Occipital lobe (tissue), 2 donors: ENCODE measurements around the gene ITPR2. TPM values are rescaled to one million over a fixed set of nuclear protein-coding genes. Genes with fewer than 3 reads are reported as not detected.
"Not testable (repeated sequence)": the region's sequence is repeated elsewhere in the genome, so short reads cannot be mapped to it uniquely, and the experiment has no call there.

ENCODE experiments used
- DNase-seq: peaks from one replicate; lab custom pipeline; 2025; lab: John Stamatoyannopoulos, UW
- total RNA-seq: library from RNA; depleted of rRNA; stranded (reverse); fragments of >200 nt; gene quantifications from one replicate; pipeline ENCODE4 v1.2.3, GENCODE V29; 2014

The ITPR2 gene
- total RNA-seq = 31.0 TPM

DNA sequence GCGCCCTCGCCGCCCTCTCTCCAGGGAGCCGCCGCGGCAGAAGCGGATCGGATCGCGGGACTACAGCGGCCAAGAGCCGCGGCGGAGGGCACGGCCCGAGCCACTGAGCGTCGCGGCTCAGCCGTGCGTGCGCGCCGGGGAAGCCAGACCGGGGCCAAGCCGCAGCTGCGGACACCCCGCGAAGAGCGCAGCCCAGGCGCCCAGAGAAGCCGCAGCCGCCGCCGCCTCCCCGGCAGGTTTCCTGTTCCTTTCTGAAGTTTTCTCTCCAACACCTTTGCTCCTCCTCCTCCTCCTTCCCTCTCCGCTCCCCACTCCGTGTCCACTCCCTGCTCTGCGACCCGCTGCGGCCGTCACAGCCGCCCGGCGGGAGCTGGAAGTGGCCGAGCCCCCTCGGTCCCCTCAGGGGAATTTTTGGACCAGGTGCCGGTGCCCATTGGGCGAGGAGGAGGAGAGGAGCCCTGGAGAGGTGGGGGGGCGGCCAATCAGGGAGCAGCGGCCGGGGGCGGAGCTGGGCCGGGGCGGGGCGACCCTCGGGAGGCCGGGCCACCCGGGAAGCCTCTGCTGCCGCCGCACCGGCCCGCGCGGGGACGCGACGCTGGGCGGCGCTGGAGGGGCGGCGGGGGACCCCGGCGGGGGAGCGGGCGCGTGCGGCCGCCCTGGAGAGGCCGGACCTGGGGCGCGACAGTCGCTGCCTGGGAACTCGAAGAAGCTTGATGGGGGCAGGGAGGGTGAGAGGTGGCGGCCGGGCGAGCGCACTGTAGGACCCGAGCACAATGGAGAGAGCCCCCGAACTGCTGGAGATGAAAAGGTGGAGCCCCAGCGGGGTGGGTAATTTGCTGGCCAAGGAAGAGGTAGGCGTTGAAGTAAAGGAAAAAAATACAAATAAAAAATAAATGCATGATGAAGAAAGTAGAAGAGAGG lies at the start of gene ITPR2:
ITPR2 (minus strand) TSS at position 373 of the 921 bp plus-strand sequence. CDS start 413 bp downstream, outside the sequence.
- DNase-seq = peak; percentile 86

DNA sequence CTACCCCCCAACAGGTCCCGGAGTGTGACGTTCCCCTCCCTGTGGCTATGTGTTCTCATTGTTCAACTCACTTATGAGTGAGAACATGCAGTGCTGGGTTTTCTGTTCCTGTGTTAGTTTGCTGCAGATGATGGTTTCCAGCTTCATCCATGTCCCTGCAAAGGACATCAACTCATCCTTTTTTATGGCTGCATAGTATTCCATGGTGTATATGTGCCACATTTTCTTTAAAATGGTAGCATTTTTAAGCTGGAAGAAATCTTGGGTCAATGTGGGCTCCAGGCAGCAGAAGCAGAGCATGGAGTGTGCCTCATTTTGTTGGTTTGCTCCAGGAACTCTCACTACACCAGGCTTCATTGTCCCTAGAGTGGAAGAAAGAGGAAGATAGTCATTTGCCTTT lies 47.6 kb upstream of the ITPR2 start:
- DNase-seq = no peak

DNA sequence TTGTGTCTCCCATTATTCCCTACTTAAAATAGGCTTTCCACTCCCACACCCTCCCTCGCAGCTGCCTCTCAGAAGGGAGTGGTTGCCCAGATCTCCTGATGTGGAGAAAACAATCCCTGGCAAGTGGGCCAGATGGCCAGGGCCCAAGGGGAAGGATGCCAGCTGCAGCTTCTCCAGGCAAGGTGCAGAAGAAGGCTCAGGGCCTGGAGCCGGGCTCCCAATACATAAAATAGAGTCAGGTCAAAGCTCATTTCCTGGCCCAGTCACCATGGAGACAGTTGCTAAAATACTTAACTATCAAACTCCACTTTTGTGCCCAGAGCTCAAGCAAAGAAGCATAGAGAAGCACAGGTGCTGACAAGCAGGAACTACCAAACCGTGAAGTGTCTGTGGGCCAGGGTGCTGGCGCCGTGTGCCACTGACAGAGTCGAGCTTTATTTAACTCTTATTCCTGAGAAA lies 45.7 kb upstream of the ITPR2 start:
- peak; percentile 45 for DNase-seq

DNA sequence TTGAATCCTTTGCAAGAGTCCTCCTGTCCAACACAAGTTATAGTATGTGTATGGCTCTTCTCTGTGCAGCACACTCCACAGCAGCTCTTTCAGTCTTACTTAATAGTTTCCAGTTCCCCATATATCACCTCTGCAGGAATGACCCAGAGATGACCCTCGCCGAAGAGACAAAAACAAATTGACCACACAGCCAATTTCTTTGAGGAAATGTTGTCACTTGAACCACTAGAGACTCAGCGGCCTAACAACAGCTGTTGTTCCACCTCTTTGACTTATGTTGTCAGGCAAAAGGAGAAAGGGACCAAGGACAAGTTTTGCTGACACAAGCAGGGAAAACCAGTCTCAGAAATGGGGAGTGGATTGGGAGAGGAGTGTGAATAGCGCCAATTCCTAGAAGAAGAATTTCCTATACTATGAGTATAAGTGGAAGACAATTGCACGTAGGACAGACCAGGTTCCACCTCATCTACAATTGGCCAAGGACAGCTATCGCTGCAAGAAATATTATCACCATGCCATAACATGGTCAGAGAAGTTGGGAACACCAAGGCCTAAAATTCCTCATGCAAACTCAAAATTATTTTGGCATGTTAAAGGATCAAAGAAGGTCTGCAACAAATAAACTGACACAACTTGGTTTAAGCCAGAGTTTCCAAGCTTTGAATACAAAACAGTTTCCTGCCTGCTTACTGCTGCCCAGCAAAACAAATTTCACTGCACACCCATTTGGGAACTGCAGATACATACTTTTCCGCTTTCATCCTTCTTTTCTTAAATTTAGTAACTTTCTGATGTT lies 41.7 kb upstream of the ITPR2 start:
- DNase-seq = no peak

DNA sequence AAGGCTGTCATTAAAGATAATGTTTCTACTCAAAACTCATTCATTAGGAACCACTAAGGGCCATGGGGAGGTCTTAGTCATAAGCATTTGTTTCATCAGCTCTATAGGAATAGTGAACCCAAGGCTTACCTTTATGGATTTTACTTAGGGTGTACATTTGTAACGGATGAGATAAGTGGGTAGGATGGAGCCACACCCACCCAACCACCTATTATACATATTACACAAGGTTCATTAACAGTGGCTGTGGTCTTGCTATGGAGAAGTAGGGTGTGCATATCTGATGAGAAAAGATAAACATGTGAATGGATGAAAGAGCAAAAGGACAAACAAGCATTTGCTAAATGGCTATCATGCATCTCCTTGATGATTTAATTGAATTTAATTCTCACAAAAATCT lies 39.6 kb upstream of the ITPR2 start:
- DNase-seq = no peak

DNA sequence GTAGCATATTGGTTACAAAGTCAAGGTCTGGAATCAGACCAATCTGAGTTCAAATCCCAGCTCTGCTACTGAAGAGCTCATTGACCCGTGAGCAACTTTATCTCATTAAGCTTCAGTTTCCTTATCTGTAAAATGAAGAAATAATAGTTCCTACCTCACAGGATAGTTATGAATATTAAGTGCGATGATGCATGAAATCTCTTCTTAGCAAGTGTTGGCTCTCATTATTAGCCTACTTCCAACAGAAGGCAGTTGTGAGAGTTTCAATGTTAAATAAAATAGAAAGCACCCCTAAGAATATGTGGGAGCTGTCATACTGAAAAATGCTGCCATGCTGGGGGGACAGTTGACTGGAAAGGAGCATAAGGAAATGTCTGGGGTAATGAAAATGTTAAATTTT lies 39.0 kb upstream of the ITPR2 start:
- no peak for DNase-seq

DNA sequence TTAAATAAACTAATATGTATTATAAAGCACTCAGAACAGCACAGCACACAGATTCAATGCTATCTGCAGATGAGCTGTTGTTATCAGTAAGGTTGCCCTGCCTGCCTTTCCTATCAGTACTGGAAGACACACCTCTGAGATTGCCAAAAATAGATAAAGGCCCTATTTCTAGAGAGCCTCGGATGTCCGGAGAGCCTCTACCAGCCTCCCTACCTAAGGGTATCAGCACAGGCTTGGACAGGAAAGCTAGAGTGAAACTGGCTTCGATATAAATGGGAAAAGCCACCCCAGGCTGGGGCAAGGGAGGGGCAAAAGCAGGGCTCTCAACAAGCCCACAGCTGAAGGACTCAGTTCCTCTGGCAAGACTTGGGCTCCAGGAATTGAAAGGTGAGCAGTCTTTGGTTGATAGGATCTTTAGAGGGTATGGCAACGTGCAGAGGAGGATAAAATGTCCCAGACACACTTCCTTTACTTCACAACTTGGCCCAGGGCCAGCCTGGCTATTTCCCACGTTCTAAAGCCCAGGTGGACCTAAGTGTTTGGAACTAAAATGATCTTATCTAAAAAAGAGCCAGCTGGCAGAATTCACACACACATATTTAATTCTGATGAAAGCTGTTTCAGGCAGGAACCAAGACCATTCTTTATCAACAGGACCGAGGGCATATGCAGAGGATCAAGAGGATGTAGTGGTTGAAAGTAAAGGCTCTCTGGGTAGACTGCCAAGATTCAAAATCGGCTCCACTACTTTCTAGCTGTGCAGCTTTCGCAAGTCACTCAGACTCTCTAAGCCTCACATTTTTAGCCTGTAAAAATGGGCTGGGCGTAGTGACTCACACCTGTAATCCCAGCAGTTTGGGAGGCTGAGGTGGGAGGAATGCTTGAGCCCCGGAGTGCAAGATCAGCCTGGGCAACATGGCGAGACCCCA lies 37.8 kb upstream of the ITPR2 start:
- DNase-seq = no peak

DNA sequence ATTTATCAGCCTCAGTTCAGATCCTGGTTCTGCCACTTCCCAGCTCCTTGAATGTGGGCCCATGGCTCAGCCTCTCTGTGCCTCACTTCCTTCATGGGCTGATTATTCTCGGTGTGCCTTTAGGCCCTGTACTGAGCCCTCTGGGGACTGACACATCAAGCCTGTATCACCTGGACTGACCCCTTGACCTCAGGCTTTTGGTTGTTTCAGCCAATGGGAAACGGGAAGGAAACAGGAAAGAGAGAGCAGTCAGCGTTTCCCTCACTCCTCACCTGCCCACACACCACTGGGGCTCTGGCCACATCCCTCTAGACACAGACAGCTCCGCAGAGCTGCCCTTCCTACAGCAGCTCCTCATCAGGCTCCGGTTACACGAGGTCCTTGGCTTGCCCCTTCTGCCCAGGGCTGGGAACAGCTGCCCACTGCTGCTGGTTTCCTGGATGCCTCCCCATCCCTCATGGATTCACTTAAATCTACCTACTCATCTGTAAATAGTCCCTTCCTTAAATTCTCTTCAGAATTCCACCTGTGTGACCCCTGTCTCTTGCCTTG lies 37.0 kb upstream of the ITPR2 start:
- no peak for DNase-seq

DNA sequence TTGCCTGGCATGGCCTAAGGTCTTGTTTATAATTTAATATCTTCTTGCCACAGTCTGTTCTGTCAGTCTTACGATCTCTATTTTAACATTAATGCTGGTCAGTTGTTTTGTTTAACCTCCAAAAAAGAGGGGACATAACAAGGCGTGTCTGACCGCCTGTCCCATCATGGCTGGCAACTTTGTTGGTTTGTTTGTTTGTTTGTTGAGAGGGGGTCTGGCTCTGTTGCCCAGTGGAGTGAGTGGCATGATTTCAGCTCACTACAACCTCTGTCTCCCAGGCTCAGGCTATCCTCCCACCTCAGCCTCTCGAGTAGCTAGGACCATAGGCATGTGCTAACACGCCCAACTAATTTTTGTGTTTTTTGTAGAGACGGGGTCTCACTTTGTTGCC lies 36.1 kb upstream of the ITPR2 start:
- DNase-seq = no peak

DNA sequence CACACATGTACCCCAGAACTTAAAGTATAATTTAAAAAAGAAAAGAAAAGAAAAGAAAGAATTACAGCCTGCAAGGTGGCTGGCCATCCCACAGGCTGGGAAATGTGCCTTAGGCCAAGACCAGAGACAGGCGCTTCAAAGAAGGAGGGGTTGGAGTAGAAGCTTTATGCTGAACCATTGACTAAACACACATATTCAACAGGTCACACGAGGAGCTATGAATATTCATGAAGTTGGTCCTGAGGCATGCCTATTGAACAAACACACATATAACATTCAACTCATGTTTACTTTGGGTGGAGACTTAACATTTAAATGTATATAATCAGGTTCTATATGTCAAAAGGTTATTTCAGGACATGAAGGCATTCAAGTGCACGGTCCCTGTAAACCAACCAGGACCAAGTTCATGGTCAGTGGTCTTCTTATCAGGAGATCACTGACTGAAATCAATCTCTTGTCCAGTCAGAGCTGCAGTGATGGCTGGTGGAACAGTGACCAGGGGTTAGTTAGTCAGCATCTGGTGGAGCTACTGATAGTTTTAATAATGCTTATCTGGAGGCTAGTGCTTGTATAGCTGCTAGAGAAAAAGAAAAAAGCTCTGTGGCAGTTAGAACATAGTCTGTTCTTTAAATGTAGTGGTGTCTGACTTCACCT lies 35.6 kb upstream of the ITPR2 start:
- no peak for DNase-seq

DNA sequence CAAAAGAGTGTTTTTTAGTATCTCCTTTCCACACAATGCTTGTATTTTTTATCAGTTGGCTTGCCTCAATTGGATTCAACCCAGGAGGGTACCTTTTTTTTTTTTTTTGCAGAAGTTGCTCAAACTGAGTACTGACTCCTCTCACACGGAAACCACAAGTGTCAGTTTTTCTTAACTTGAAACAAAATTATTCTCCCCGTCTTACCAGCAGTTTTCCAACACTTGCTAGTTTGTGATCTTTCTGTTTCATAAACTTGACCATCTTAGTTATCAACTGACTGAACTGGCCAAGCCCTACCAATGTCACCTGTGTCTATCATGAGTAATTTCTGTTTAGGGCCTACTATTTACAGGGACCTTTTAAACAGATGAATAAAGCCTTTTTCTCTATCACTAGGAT lies 34.1 kb upstream of the ITPR2 start:
- no peak for DNase-seq

DNA sequence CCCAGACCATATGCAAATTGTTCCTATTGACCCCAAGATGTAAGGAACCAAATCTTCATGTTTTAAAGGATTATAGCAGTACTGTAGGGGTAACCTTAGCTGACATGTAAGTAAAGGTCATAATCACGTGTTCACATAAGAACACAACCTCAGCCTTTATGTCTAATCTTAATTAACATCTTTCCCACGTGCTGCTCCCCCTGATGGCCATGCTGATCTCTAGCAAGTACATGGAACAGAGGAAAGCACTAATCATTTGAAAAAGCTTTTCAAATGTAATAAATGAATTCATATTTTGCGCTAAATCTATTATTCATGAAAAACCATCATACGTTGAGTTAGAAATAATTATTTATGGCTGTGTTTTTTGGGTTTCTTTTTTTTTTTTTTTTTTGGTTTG lies 30.5 kb upstream of the ITPR2 start:
- DNase-seq = no peak

DNA sequence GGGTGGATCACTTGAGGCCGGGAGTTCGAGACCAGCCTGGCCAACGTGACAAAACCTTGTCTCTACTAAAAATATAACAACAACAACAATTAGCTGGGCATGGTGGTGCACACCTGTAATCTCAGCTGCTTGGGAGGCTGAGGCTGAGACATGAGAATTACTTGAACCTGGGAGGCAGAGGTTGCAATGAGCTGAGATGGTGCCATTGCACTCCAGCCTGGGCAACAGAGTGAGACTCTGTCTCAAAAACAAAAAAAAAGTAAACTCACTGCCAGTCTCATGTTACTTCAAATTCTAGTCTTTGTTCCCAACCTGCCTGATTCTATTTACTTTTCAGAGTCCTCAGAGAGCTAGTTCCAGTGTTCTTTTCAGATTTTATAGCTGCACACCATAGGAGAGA lies 29.8 kb upstream of the ITPR2 start:
- not testable (repeated sequence) for DNase-seq

DNA sequence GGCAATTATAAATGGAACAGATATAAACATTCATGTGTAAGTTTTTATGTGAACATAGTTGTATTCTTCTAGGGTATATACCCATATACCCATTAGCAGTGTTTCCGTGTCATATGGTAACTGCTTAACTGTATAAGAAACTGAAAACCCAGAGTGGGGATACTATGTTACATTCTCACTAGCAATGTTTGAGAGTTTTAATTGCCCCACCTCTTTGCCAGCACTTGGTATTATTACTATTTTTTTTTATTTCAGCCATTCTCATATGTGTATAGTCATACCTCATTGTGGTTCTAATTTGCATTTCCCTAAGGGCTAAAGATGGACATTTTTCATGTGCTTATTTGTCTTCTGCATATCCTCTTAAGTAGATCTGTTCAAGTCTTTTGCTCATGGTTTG lies 28.7 kb upstream of the ITPR2 start:
- no peak for DNase-seq

DNA sequence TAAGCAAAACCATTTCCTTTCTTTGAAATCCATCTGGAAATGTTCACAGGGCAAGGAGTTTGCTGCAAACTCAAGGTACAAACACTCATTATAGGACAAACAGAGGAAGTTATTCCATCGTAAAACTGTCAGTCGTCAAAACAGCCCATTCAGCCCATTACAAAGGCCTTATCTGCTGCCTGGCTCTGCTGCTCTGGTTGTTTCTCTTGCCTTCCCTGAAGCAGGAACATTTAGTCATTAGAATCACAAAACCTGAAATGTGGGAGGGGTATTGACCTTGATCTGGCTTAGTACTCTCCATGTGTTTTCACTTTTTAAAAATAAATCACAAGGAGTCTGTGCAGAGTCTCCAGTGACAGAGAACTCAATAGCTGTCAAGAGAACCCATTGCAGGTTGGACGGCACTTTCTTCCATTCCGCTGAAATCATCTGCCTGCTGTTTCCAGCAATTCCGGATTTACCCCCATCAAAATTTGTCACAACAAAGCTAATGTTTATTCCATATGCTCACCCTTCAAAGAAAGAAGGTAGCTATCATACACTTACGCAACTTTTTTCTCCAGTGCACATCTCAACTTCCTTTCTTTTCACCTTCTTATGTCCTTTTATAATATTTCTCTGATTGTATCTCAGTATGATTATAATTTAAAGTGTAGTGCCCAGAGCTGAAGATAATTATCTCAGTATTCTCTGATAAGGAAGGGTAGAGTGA lies 24.6 kb upstream of the ITPR2 start:
- no peak for DNase-seq

DNA sequence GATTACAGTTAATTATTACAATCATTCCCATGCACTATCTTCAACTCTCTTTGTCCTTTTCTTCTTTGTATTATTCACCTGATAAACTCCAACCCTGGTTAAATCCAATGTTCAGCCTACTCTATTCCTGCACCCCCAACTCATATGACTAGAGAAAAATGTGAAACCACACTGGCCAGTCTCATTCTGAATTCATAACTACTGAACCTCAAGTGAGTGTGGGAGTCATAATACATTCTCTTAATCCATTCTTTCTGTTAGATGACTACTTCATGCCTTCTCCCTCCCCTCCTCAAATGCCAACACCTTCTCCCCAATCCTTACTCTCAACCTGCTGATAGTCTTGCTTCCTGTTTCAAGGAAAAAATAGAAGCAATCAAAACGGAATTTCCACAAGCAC lies 22.3 kb upstream of the ITPR2 start:
- no peak for DNase-seq

DNA sequence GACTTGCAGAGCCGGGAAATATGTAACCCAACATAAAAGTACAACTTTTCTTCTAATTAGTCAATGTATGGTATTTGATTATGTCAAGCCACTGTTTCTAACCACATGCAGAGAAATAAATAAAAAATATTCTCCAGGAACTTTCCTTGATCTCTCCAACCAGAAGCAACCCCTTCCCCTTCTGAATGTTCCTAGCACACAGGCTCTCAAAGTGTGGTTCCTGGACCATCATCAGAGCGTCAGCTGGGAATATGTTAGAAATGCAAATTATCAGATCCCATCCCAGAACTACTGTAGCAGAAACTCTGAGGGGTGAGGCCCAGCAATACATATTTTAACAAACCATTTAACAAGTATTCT lies 21.0 kb upstream of the ITPR2 start:
- no peak for DNase-seq

DNA sequence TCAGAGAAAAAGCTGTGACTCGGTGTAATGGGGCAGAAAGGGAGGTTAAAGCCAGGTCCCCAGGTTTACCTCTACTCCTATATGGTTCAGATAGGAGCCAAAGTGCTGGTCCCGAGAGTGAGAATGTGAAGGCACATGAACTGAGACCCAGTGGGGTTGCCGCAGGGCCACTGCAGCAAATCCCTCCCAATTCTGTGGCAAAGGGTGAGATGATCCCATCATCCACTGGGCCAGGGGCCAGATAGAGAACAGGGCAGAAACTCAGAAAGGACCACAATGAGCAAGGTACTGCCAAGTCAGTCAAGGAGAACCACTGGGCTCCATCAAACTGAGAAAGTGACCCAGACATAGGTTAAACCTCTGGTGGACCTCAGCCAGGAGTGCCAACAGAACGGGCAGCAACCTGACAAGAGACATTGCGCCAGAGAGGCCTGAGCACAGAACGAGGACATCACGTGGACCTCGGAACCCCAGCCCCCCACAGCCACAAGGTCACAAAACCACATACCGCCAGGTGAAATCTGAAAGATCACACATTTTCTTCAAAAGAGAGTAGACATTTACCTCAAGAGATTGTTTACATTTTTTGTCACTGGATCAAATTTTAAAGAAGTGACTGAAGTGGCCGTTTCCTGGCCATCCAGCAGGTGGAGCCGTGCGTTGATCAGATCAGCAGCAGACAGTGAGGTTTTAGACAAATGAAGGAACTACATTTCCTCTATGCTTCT lies 20.5 kb upstream of the ITPR2 start:
- peak; percentile 9 for DNase-seq
